Activated naive CD4-positive, alpha-beta T cell (primary cell): ENCODE measurements around the gene PARPBP.
"Not testable (repeated sequence)": the region's sequence is repeated elsewhere in the genome, so short reads cannot be mapped to it uniquely, and the experiment has no call there.

Experiments used
- DNase-seq, 4 experiments: peaks; one replicate each; lab custom pipeline; 2025; lab: John Stamatoyannopoulos, UW

The PARPBP gene

GRCh38 chr12:102155206-102155605 is 35.2 kb downstream of the PARPBP start:
- DNase-seq, result not testable (repeated sequence)

DNA sequence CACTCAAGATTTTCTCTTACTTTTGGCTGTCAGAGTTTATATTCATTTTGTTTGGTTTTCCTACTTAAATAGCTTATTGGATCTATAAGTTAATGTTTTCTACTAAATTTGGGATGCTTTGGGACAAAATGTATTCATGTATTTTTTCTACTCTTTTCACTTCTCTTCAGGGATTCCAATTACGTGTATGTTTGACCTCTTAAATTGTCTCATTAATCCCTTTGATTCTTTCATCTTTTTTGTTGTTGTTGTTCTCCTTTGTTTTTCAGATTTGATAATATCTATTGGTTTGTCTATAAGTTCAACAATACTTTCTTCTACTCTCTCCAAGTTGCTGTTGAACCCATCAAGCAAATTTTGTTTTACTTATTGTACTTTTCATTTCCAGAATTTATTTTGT is 43.4 kb downstream of the PARPBP start:
- DNase-seq, result no peak

- no peak for DNase-seq
These were observed 48.0 kb downstream of the PARPBP start for GRCh38 chr12:102167821-102168604.

DNA sequence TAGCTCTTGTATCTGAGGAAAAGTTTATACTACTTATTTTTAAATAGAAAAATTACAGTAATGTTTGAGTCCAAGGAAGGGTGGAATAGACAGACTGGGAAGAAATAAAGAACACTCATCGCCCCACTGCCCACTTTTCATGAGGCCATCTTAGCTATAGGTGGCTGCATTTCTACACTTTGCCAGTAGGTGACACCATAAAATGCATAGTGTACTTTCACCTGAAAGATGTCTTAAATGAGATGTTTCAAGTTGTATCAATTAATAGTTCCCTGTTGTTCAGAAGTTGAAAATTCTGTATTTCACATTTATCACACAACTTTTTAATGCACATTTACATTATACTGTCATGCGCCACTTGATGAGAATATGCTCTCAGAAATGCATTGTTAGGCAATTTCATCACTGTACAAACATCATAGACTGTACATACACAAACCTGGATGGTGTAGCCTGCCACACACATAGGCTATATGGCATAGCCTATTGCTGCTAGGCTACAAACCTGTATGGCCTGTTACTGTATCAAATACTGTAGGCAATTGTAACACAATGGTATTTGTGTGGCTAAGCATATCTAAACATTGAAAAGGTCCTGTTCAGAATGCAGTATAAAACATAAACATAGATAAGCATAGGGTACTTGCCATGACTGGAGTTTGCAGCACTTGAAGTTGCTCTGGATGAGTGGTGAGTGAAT is 50.1 kb downstream of the PARPBP start:
- DNase-seq, result no peak

DNA sequence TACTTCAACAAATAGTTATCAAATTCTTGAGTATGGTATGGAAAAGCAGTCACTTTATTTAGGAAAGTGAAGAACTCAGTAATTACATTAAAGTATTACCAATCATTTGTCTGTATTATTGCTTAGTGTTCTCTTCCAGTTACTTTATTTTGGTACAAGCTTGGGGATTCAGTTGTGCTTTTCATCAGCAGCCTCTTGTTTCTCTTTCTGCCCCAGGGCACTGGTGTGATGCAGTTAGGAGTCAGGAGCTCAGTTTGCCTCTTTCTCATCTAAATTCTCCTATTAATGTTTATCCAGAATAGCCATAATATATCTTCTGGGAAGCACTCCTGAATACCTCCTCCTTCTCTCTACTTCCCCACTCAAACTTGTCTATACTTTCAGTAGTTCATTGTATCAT is 52.0 kb downstream of the PARPBP start:
- no peak for DNase-seq

DNA sequence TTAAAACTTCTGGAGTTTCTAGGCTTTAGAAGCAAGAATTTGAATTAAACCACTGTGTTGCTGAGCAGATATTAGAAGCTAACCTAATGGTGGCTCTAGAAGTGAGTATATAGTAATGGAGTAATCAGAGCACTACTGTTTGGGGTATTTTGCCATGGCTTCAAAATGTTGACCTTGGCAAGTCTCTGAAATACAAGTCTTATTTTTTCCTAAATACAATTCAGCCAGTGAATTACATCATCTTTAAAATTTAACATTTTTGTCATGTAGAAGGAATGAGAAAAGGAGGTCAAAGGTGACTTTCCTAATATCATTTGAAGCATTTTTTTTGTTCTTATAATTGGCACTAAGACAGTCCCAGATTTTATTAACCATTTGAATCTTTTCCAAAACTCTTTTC is 52.5 kb downstream of the PARPBP start:
- DNase-seq, result no peak

DNA sequence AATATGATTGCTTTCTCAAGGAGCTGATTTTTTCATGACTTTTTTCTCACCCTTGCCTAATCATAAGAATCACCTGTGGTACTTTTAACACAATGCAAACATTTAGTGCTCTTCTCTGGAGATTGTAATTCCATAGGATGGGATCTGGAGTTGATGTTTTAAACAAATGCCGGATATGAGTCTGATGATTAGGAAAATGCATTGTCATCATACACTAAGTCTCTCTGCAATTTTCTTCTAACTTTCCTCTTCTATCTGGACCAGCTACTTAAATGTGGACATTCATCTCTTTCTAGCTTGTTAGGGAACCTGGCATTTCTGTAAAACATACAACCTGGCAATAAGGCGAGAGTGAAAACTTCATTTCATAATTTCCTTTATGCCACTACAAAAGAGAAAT is 54.1 kb downstream of the PARPBP start:
- DNase-seq, result no peak

DNA sequence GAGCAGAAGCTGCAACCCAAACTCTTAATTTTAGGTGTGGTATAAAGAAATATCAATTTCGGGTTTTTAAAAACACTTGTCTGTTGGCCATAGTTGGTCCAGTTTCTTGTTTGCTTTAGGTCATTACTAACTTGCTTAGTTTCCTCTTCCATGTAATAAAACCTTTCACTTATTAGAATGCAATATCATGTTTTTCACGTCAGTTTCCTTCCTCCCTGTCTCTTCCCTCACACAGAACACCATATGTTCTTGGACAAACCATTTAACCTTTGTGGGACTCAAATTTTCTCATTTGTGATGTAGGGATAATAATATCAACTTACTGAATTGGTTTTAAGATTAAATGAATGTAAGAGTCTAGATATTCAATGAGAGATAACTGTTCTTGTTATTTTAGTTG is 54.8 kb downstream of the PARPBP start:
- no peak for DNase-seq

- no peak for DNase-seq
These were observed 62.7 kb downstream of the PARPBP start for GRCh38 chr12:102182635-102183034.

DNA sequence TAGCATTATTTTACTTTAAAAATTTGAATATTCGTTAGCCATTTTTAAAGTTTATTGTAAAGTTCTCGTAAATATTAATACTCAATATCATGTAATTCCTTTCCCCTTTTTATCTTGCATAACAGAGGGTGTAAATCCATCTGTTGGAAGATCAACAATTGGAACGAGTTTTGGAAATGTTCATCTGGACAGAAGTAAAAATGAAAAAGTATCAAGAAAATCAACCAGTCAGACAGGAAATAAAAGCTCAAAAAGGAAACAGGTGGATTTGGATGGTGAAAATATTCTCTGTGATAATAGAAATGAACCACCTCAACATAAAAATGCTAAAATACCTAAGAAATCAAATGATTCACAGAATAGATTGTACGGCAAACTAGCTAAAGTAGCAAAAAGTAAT is 75.8 kb downstream of the PARPBP start:
- DNase-seq, result no peak

DNA sequence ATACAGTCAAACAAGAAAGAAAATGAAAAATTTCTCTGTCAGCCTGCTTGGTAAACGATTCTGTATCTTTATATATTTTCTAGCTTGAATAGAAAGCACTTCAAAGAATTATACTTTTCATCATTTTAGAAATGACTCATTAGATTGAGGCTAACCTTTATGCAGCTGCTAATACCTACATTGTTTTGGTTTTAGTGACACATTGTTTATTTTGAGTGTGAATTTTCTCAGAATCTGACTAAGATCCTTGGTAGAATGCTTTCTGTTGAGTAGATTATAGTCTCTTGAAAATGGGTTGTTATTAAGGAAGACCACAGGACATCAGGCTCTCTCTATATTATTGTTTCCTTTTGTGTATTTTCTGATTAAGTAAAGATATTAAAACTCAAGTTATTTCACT is 77.8 kb downstream of the PARPBP start, which contains the start of gene PMCH:
Gene PMCH, minus strand, starts transcription at position 45 of the 400 bp plus-strand sequence. CDS start 63 bp downstream, outside the sequence.
- DNase-seq, result no peak

- DNase-seq, result no peak
These were observed 81.6 kb downstream of the PARPBP start for GRCh38 chr12:102201436-102202061.

GRCh38 chr12:102202556-102202955 is 82.6 kb downstream of the PARPBP start:
- DNase-seq, result no peak

DNA sequence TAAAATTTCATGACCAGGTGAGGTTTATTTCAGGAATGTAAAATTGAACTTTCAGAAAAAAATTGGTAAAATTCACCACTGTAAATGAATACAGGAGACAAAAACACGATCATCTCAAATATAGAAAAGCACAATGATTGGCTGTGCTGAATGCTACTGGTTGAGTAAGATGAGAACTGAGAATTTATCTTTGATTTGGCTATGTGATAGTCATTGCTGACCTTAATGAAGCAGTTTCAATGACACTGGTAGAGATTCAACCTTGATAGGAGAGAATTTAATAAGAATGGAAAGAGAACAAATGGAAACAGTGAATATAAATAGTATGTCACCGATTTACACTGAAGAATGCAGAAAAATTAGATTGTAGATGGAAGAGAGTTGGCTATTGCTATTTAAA is 84.0 kb downstream of the PARPBP start:
- no peak for DNase-seq

DNA sequence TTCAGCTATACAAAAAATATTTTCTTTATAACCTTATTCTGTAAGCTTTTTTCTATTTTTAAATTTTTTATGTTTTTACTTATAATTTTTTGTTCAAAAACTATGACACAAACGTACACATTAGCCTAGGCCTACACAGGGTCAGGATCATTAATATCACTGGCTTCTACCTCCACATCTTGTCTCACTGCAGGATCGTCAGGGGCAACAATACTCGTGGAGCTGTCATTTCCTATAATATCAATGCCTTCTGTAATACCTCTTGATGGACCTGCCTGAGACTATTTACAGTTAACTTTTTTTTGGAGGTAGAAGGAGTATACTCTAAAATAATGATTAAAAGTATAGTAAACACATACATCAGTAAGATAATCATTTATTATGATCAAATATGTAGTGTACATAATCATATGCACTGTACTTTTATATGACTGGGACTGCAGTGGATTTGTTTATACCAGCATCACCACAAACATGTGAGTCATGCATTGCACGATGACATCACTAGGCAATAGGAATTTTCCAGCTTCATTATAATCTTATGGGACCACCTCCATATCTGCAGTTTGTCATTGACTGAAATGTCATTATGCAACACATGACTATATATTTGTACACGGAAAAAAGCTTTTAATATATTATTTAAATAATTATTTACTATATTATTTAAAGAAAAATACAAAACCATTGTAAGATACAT is 96.2 kb downstream of the PARPBP start:
- no peak for DNase-seq

- DNase-seq, result no peak
These were observed 100.8 kb downstream of the PARPBP start for GRCh38 chr12:102220736-102221135.

- no peak for DNase-seq
These were observed 108.0 kb downstream of the PARPBP start for GRCh38 chr12:102227954-102228353.

DNA sequence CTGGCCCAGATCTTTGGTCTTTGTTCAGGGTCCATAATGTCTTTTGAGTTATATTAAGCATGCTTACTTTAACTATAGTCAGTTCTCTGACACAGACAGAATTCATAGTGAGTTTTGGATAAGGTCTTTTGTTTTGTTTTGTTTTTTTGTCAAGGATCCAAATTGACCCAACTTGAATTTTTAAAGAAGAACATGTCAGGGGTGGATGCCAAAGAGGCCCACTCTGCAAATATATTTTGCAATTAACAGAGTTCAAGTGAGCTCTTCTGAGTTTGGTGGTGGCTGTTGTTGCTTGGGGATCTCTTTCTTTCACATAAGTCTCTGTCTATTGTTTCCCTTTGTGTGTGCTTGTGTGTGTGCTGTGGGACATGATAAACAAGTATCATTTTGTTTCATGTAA is 112.1 kb downstream of the PARPBP start:
- DNase-seq, result no peak

- no peak for DNase-seq
These were observed 112.5 kb downstream of the PARPBP start for GRCh38 chr12:102232446-102232845.

DNA sequence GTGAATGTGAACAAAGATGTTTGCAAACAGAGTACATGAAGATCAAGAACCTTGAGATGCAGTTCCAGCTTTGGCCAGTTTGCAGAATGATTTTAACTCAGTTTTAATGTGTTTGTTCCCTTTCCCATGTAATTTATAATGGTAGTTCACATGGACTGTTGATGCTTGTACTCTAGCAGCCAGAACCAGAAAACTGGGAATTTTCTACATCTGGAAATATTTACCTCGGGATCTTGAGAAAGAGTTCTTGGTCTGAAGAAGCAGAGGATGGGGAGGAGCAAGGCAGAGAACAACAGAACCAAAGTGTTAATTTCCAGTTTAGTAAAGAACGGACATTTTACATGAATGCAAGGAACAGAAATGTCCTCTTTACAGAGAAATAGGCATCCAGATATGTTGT is 114.6 kb downstream of the PARPBP start:
- no peak for DNase-seq

DNA sequence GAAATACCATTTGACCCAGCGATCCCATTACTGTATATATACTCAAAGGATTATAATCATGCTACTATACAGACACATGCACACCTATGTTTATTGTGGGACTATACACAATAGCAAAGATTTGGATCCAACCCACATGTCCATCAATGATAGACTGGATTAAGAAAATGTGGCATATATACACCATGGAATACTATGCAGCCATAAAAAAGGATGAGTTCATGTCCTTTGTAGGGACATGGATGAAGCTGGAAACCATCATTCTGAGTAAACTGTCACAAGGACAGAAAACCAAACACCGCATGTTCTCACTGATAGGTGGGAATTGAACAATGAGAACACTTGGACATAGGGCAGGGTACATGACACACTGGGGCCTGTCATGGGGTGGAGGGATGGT is 120.9 kb downstream of the PARPBP start:
- not testable (repeated sequence) for DNase-seq
